HG02588 (cell line): ENCODE data around the gene NUDT3.
A peak's percentile ranks its signal among the peaks of the same experiment; 100 is the strongest.
"Not testable (repeated sequence)": the region's sequence is repeated elsewhere in the genome, so short reads cannot be mapped to it uniquely, and the experiment has no call there.

Source experiments
- ATAC-seq: cut with Tn5 transposase; IDR thresholded peaks from one replicate; pipeline ENCODE4 v1.9.1; 2021; ENCODE audit warnings: mild to moderate bottlenecking, moderate library complexity; ENCODE audit not compliant: unreplicated experiment

NUDT3 gene

GRCh38 chr6:34393191-34393965 lies 909 bp upstream of the NUDT3 start:
- no peak for ATAC-seq

DNA sequence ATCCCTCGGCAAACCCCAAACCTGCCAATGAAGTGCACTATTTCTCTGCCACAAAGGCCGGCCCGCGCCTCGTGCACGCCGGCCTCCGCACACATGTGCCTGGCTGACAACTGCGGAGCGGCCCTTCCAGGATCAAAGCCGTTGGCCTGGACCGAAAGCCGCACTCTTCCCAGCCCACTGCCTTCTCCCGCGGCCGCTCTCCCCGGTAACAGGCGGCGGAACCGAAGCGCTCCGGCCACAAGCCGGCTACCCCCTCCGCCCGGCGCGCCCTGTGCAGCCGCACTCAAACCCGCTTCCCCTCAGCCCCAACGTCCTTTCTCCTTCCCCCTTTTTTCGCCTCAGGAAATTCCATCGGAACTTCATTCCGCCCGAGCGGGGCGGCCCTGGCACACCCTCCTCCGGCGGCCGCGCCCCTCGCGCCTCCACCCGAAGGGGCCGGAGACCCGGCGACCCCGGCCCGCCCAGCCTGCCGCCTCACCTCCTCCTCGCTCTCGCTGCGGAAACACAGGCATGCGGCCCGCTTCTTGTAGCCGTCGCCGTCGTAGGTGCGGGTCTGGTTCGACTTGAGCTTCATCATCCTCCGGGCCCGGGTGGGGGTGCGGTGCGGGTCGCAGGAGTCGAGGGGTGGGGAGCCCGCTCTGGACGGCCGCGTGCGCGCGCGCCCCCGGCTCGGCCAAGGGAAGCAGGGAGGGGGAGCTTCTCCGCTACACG lies 528 bp downstream of the NUDT3 start:
- ATAC-seq = peak; percentile 12

DNA sequence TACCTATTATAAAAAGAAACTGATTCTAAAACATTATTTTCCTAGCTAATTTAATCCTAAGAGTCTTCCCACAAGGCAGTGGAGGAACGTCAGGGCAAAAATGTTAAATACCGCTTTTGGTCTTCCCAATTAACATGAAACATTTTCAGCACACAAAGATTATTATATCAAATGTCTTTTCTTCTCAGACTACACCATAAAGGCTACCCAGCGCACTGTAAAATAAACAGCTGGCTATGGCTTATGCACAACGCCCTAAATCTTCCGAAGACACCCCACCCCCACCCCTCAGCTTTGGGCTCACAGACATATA lies 1.0 kb downstream of the NUDT3 start:
- no peak for ATAC-seq

GRCh38 chr6:34390531-34391472 lies 1.7 kb downstream of the NUDT3 start:
- ATAC-seq = no peak

DNA sequence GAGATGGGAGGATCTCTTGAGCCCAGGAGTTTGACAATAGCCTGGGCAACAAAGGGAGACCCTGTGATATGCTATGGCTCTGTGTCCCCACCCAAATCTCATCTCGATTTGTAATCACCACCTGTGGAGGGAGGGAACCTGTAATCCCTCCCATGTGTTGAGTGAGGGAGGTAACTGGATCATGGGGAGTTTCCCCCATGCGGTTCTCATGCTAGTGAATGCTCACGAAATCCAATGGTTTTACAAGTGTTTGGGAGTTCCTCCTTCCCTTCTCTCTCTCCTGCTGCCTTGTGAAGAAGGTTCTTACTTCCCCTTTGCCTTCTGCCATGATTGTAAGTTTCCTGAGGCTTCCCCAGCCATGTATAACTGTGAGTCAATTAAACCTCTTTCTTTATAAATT lies 3.4 kb downstream of the NUDT3 start:
- no peak for ATAC-seq

GRCh38 chr6:34388421-34388820 lies 4.0 kb downstream of the NUDT3 start:
- ATAC-seq = no peak

GRCh38 chr6:34386316-34387137 lies 5.9 kb downstream of the NUDT3 start:
- no peak for ATAC-seq

DNA sequence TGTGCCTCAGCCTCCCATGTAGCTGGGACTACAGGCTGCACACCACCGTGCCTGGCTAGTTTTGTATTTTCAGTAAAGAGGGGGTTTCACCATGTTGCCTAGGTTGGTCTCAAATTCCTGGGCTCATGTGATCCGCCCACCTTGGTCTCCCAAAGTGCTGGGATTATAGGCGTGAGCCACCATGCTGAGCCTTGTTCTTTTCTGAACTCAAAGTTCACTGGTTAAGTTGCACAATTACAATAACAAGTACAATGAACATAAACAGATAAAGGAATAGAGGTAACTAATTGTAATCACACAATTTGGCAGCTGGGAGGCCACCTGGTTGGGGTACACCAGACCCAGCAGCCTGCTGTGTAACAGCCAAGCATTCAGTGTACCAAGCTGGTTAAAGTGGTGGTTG lies 6.7 kb downstream of the NUDT3 start:
- ATAC-seq = no peak

GRCh38 chr6:34384321-34385153 lies 7.9 kb downstream of the NUDT3 start:
- ATAC-seq = no peak

GRCh38 chr6:34383656-34384320 lies 8.7 kb downstream of the NUDT3 start:
- ATAC-seq = no peak

DNA sequence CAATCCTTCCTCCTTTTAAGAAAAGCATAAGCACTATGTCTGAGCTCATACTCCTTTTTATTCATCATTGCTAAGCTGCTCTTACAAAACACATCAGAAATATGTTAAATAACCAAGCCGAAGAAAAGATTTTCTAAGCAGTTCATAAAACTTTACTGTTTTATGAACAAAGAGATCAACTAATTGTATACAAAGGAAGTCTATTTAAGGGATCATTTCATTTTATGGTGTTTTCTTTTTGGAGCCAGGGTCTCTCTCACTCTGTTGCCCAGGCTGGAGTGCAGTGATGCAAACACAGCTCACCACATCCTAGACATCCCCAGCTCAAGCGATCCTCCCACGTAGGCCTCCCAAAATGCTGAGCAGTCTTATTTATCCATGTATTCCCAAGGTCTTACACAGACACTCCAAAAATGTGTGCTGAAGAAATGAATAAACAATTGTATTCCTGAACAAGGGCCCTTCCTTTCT lies 9.3 kb downstream of the NUDT3 start:
- ATAC-seq = no peak

DNA sequence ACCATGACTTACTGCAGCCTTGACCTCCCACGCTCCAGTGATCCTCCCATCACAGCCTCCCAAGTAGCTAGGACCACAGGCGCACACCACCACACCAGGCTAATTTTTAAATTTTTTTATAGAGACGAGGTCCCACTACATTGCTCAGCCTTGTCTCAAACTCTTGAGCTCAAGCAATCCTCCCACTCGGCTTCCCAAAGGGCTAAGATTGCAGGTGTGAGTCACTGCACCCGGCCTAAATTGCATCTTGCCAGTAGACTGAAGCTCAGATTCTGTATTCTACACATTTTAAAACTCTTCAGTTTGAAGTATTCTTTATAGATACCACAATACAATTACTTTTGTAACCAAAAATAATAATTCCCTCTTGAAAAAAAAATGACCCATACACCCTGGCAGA lies 11.4 kb downstream of the NUDT3 start:
- ATAC-seq = no peak

GRCh38 chr6:34378470-34378869 lies 14.0 kb downstream of the NUDT3 start:
- no peak for ATAC-seq

GRCh38 chr6:34377984-34378383 lies 14.5 kb downstream of the NUDT3 start:
- ATAC-seq = no peak

DNA sequence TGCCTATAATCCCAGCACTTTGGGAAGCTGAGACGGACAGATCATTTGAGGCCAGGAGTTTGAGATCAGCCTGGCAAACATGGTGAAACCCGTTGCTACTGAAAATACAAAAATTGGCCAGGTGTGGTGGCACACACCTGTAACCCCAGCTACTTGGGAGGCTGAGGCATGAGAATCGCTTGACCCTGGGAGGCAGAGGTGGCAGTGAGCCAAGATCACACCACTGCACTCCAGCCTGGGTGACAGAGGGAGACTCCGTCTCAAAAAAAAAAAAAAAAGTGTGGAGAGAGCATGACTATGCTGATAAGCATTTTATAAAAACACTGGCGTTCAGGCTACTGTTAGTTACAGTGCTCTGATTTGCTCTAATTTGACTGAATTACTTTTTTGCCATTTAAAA lies 14.9 kb downstream of the NUDT3 start:
- not testable (repeated sequence) for ATAC-seq

GRCh38 chr6:34375833-34376232 lies 16.6 kb downstream of the NUDT3 start:
- no peak for ATAC-seq

GRCh38 chr6:34374508-34374907 lies 18.0 kb downstream of the NUDT3 start:
- ATAC-seq = no peak

DNA sequence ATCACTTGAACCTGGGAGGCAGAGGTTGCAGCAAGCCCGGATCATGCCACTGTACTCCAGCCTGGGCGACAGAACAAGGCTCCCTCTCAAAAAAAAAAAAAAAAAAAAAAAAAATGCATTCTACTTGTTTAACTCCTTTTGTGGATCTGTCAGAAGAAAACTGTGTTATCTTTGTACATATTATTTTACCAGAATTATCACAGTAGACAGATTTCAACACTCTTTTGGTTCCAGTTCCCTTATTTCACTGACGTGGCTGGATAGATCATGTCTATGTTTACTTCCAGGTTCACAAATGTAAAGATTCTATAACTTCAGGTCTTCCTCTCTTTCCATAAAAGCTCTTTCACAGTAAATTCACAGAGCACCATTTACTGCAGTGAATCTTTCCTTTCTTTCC lies 18.4 kb downstream of the NUDT3 start:
- ATAC-seq = no peak

- ATAC-seq = no peak
Observed at GRCh38 chr6:34373511-34373910, 19.0 kb downstream of the NUDT3 start.
